Right lobe of liver (tissue), 4 donors: Measurements from ENCODE around the gene STAT5B.

ENCODE experiments used
- CTCF ChIP-seq, 4 donors: fragments of 200-600 bp in 3 of 4; fragments of 450-650 bp in 1 of 4; IDR thresholded peaks; one replicate each; pipeline versions ENCODE4 v1.5.1 to v1.8.0; 2016 to 2022; ENCODE audit warnings: antibody characterized with exemption in 4 of 4, mild to moderate bottlenecking in 2 of 4
- POLR2A ChIP-seq: fragments of 450-650 bp; IDR thresholded peaks from one replicate; pipeline ENCODE4 v1.6.1; 2017; ENCODE audit warnings: antibody characterized with exemption, mild to moderate bottlenecking
- donor health status: DM: no; HTN: no; CAD: no.
- donor health status: DM: no; HTN: no; CAD: no.
- donor health status: DM: no; HTN: yes; CAD: no.

- TF ChIP-seq CTCF (IDR thresholded peaks at IDR 0.05) (no peak), POLR2A (no peak)
Observed at GRCh38 chr17:42163696-42164407, 112.3 kb downstream of the STAT5B start.
